Heart left ventricle (tissue), 13 donors: ENCODE measurements around the gene CCDC195.

Experiments used
- CTCF ChIP-seq, 12 donors: fragments of 200-600 bp; sonication (generic) in 4 of 12; IDR thresholded peaks; one replicate each; pipeline versions ENCODE4 v1.5.0 to v1.8.0; 2018 to 2022; ENCODE audit warnings: antibody characterized with exemption in 12 of 12, mild to moderate bottlenecking in 5 of 12
- POLR2A ChIP-seq, 2 donors: fragments of 450-650 bp; IDR thresholded peaks; one replicate each; pipeline ENCODE4 v1.6.1; 2017; ENCODE audit warnings: antibody characterized with exemption in 2 of 2, mild to moderate bottlenecking in 2 of 2, moderate library complexity in 2 of 2
- donor health status: ischemic (EF 13 %, LVEDD 7.1; RV severe dilation, severe dysfunction).
- donor health status: DM: no; HTN: yes; CAD: no.
- donor health status: DM: no; HTN: no; CAD: no.
- donor health status: ischemic (EF 25% LVEDD 6.9; RV normal size, moderate dysfunction).
- donor health status: ischemic (EF 25% LVEDD 5.7; RV mildly dilated, moderate dysfunction).
- donor health status: ischemic (EF 35%, LVEDD 5.7; RV mildly dilated, moderate dysfunction).
- donor health status: nonischemic (EF 11% LVEDD 7.7; RV severe dilation, severe dysfunction).
- donor health status: DM: yes; HTN: yes; CAD: no.
- donor health status: PGD.
- donor health status: ischemic (EF 29% LVEDD 5.4; RV normal size, mild dysfunction).
- donor health status: nonischemic (EF 23%, LVEDD 6.1; RV moderate dilation, normal function).

- TF ChIP-seq CTCF (IDR thresholded peaks at IDR 0.05): no peak
- TF ChIP-seq POLR2A (IDR thresholded peaks at IDR 0.05): no peak
These were observed 41.9 kb upstream of the CCDC195 start for GRCh38 chr2:224757934-224758548.
